NB4 (cell line): ENCODE results near the gene PCNX3.

Experiments
- DNase-seq: peaks from one replicate; pipeline ENCODE4 v3.0.0; 2010; ENCODE audit warnings: low read depth
- H3K4me3 ChIP-seq: one replicate; pipeline ENCODE4 v1.5.1; 2011; ENCODE audit warnings: mild to moderate bottlenecking, low read depth, low read length, moderate library complexity
- CTCF ChIP-seq: IDR thresholded peaks from one replicate; pipeline ENCODE4 v1.5.1; 2012; ENCODE audit warnings: low read depth, low read length
- MYC ChIP-seq: IDR thresholded peaks from 2 replicates; pipeline ENCODE4 v1.6.1; 2011; ENCODE audit warnings: low read depth, low read length
- POLR2A ChIP-seq: IDR thresholded peaks from 2 replicates; pipeline ENCODE4 v1.6.1; 2011; ENCODE audit warnings: mild to moderate bottlenecking; ENCODE audit not compliant: insufficient read length; ENCODE audit errors: extremely low read depth
- TF ChIP-seq, protein P1 (sequence below): IDR thresholded peaks from 2 replicates; pipeline ENCODE4 v1.6.1; 2011; ENCODE audit warnings: low read depth, low read length

The PCNX3 gene

GRCh38 chr11:65572356-65573051 is 43.1 kb upstream of the PCNX3 start, which contains the start of gene FAM89B:
Gene FAM89B, plus strand, starts transcription at chr11:65572538. Its CDS starts 132 bp downstream, at chr11:65572670.
- peak within 1 kb of the TSS; percentile 78 for H3K4me3 ChIP-seq
- DNase-seq = peak; percentile 92
- TF ChIP-seq POLR2A = peak; percentile 24
- TF ChIP-seq, protein P1, sequence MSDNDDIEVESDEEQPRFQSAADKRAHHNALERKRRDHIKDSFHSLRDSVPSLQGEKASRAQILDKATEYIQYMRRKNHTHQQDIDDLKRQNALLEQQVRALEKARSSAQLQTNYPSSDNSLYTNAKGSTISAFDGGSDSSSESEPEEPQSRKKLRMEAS = no peak
- TF ChIP-seq MYC = peak; percentile 49

GRCh38 chr11:65573391-65574079 is 42.0 kb upstream of the PCNX3 start:
- no peak for DNase-seq
- TF ChIP-seq CTCF (no peak), MYC (no peak), POLR2A (no peak)
- TF ChIP-seq, protein P1 = no peak
- H3K4me3 ChIP-seq = peak overlapping the region; percentile 70

DNA sequence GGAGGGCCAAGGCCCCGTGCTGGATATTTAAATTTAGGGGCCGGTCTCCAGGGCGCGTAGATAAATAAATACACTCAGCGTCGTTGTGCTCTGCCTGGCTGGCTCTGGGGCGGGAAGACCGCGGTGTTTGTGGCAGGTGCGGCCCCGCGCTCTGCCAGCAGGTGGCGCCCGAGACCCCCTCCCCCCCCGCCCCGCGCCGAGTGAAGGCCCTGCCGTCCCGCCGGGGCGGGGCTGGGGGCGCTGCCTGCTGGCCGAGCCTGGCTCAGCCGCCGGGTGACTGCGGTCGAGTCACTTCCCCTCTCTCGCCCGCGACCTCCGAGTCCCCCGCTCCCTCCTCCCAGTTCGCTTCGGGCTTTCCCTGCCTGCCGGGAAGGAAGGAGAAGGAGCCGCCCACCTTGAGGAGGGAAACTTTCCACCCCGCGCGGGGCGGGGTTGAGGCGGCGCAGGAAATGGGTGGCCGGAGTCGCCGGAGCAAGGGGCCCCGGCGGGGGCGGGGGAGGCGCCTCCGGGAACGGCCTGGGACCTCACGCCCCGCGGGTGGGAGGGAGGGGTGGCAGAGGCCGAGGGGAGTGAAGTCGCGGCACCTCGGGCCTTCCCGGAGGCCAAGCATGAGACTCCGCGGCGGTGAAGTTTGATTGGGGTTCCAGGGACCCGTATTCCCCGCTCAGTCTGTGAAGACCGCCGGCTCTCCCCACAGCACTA is 41.3 kb upstream of the PCNX3 start:
- peak; percentile 99 for DNase-seq
- H3K4me3 ChIP-seq = peak overlapping the region; percentile 62
- no peak for TF ChIP-seq POLR2A
- no peak for TF ChIP-seq MYC
- peak; percentile 57 for TF ChIP-seq CTCF
- TF ChIP-seq, protein P1 = peak; percentile 22; the same call in 1 of the 2 replicates

GRCh38 chr11:65574811-65575567 is 40.6 kb upstream of the PCNX3 start:
- no peak for DNase-seq
- TF ChIP-seq MYC (no peak), CTCF (no peak), POLR2A (no peak)
- TF ChIP-seq, protein P1 = no peak
- peak overlapping the region; percentile 62 for H3K4me3 ChIP-seq

DNA sequence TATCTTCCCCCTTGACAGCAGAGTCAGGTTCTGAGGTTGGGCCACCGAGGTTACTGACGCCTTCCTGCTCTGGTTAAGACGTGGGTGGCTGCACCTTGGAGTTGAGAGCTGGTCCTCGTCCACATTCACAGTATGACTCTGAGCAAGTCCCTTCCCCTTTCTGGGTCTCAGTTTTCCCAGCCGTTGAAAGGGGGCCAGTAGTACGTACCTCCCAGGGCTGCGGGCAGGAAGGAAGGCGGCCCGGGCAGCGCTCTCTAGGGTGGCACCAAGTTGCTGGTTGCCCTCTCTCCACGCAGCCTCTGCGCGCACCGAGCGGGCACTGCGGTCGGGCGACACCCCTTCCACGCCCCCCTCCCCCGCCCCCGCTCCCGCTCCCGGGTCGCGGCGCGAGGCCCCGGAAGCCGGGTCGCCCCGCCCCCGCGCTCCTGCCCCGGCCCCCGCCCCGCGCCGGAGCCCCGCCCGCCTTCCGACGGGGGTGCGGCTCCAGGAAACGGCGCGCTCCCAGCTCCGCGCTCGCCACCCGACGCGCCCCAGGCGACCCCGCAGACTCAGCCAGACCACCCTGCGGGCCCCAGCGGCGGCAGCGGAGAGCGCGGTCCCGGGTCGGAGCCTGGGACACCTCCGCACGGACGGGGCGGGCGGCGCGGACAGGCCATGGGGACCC is 39.9 kb upstream of the PCNX3 start, which contains the start of gene EHBP1L1:
Gene EHBP1L1, plus strand, starts transcription at position 486 of the 664 bp plus-strand sequence. CDS start 250 bp downstream, outside the sequence.
- peak within 1 kb of the TSS; percentile 62 for H3K4me3 ChIP-seq
- DNase-seq = peak; percentile 89
- TF ChIP-seq MYC (0 out of 2 replicates have a peak, but pooled peaks have one; percentile 8), POLR2A (no peak)

DNA sequence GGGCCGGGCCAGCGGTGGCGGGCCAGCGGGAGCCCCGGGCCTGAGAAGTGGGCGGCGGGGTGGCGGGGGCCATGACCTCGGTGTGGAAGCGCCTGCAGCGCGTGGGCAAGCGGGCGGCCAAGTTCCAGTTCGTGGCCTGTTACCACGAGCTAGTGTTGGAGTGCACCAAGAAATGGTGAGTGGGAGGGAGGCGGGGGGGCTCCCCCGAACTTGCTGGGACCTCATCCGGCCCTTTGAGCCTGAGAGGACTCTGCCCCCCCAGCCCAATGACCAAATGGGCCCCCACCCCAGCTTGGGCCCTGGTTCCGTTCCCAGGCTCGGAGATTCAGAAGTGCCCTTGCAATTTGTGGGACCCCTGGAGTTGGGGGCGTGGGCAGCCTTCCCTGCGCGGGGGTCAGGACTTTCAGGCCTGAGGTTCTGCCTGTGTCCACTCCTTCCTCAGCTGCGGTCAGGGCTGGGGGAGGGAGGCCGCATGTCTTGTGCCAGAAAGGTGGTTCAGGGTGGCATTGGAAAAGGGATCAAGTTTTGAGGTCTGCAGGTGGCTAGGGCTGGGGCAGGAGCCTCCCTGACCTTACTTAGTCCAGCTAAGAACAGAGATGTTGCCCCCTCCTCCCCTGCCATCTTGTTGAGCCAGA is 39.2 kb upstream of the PCNX3 start:
- DNase-seq = peak; percentile 39
- H3K4me3 ChIP-seq = peak overlapping the region; percentile 62
- TF ChIP-seq CTCF = no peak
- TF ChIP-seq, protein P1 = no peak
- no peak for TF ChIP-seq POLR2A
- TF ChIP-seq MYC = no peak
